Gastroesophageal sphincter (tissue), 3 donors: Measurements from ENCODE around the gene FAM163B.

Source experiments
- CTCF ChIP-seq, 4 experiments: fragments of 200-600 bp in 2 of 4; fragments of 450-650 bp in 2 of 4; sonication (generic) in 1 of 4; IDR thresholded peaks; one replicate each; pipeline ENCODE4 v1.5.1; 2017 to 2019; ENCODE audit warnings: antibody characterized with exemption in 4 of 4, mild to moderate bottlenecking in 2 of 4, moderate library complexity in 2 of 4
- EP300 ChIP-seq: sonication (generic); formaldehyde crosslinking; IDR thresholded peaks from one replicate; pipeline ENCODE4 v1.6.1; 2017; ENCODE audit warnings: antibody characterized with exemption, mild to moderate bottlenecking
- POLR2A ChIP-seq, 2 donors: fragments of 450-650 bp; IDR thresholded peaks; one replicate each; pipeline ENCODE4 v1.6.1; 2017; ENCODE audit warnings: antibody characterized with exemption in 2 of 2, mild to moderate bottlenecking in 2 of 2, moderate library complexity in 1 of 2

GRCh38 chr9:133640160-133640559 is 31.0 kb upstream of the FAM163B start:
- TF ChIP-seq CTCF (IDR thresholded peaks at IDR 0.05), result no peak
- TF ChIP-seq EP300, result no peak
- no peak for TF ChIP-seq POLR2A (IDR thresholded peaks at IDR 0.05)
